Left forelimb (tissue), 1 donor: ENCODE measurements around the gene AGGF1.
"Not testable (repeated sequence)": the region's sequence is repeated elsewhere in the genome, so short reads cannot be mapped to it uniquely, and the experiment has no call there.

Experiments used
- DNase-seq: peaks from one replicate; pipeline ENCODE4 v3.0.0-alpha.2; 2018; ENCODE audit warnings: low spot score

AGGF1 gene

GRCh38 chr5:77028631-77029375 lies 1.4 kb upstream of the AGGF1 start:
- DNase-seq: no peak

GRCh38 chr5:77029376-77029885 lies 773 bp upstream of the AGGF1 start:
- no peak for DNase-seq

GRCh38 chr5:77031891-77032290 lies 1.7 kb downstream of the AGGF1 start:
- no peak for DNase-seq

- DNase-seq: no peak
These were observed 2.4 kb downstream of the AGGF1 start for GRCh38 chr5:77032635-77033034.

- DNase-seq: no peak
These were observed 3.1 kb downstream of the AGGF1 start for GRCh38 chr5:77033338-77033737.

- no peak for DNase-seq
These were observed 5.7 kb downstream of the AGGF1 start for GRCh38 chr5:77035950-77036349.

GRCh38 chr5:77046416-77047073 lies 16.3 kb downstream of the AGGF1 start:
- DNase-seq: no peak

GRCh38 chr5:77064040-77064439 lies 33.8 kb downstream of the AGGF1 start:
- DNase-seq: no peak

GRCh38 chr5:77065256-77065655 lies 35.1 kb downstream of the AGGF1 start:
- no peak for DNase-seq

GRCh38 chr5:77066184-77066583 lies 36.0 kb downstream of the AGGF1 start:
- DNase-seq: no peak

GRCh38 chr5:77066823-77067442 lies 36.7 kb downstream of the AGGF1 start:
- DNase-seq: no peak

GRCh38 chr5:77073667-77074066 lies 43.5 kb downstream of the AGGF1 start:
- no peak for DNase-seq

- no peak for DNase-seq
These were observed 44.5 kb downstream of the AGGF1 start for GRCh38 chr5:77074745-77075144.

GRCh38 chr5:77076961-77077828 lies 47.0 kb downstream of the AGGF1 start:
- DNase-seq: peak; percentile 82

GRCh38 chr5:77077829-77078176 lies 47.6 kb downstream of the AGGF1 start:
- no peak for DNase-seq

GRCh38 chr5:77080479-77080878 lies 50.3 kb downstream of the AGGF1 start:
- DNase-seq: not testable (repeated sequence)

GRCh38 chr5:77080905-77081304 lies 50.7 kb downstream of the AGGF1 start:
- no peak for DNase-seq

GRCh38 chr5:77082280-77082679 lies 52.1 kb downstream of the AGGF1 start:
- no peak for DNase-seq

- no peak for DNase-seq
These were observed 52.9 kb downstream of the AGGF1 start for GRCh38 chr5:77083088-77083487.

GRCh38 chr5:77086368-77086688 lies 56.1 kb downstream of the AGGF1 start:
- no peak for DNase-seq

GRCh38 chr5:77086689-77087483 lies 56.7 kb downstream of the AGGF1 start, which contains the start of gene ZBED3:
Gene ZBED3 (minus strand): TSS chr5:77087285. CDS start chr5:77077878, 9,407 bp downstream.
- DNase-seq: peak; percentile 88
